IMR-90 (cell line): Measurements from ENCODE around the gene MTA3. TPM values are rescaled to one million over a fixed set of nuclear protein-coding genes. Genes with fewer than 3 reads are reported as not detected.

Experiments used
- ATAC-seq: fragments of 200-7000 bp; cut with Tn5 transposase; 2 replicates; pipeline ENCODE4 v1.9.1; 2020; ENCODE audit warnings: low read depth, mild to moderate bottlenecking, moderate library complexity
- BruUV-seq: library from RNA; stranded (reverse); fragments of 400-500 nt; replicated peaks from 2 replicates; lab custom pipeline; 2021; lab: Mats Ljungman, UMichigan
- CTCF ChIA-PET: fragments of 300-600 bp; formaldehyde crosslinking; extraction: SDS; loops from one replicate; lab custom pipeline; 2021; ENCODE audit warnings: antibody characterized with exemption; lab: Yijun Ruan, JAX
- POLR2A ChIA-PET: fragments of 300-600 bp; sonication (Branson Sonifier 250); formaldehyde crosslinking; loops from one replicate; lab custom pipeline; 2022; ENCODE audit warnings: antibody characterized with exemption; ENCODE audit not compliant: unreplicated experiment; lab: Charles Lee
- DNase-seq: peaks from one replicate; pipeline ENCODE4 v3.0.0; 2013
- H2AFZ ChIP-seq: replicated peaks from 2 replicates; pipeline ENCODE3; 2013; ENCODE audit warnings: low read length, mild to moderate bottlenecking; ENCODE audit not compliant: poor library complexity
- H2AK5ac ChIP-seq: 2 replicates; pipeline ENCODE4 v1.6.1; 2013; ENCODE audit warnings: low read depth, low read length, inconsistent platforms
- H2AK9ac ChIP-seq: replicated peaks from 2 replicates; pipeline ENCODE3; 2013; ENCODE audit warnings: mild to moderate bottlenecking, low read depth, low read length, moderate library complexity; ENCODE audit not compliant: poor library complexity
- H2BK120ac ChIP-seq: 2 replicates; pipeline ENCODE4 v1.6.1; 2013; ENCODE audit warnings: low read depth, low read length, inconsistent platforms
- H2BK15ac ChIP-seq: 3 replicates; pipeline ENCODE4 v1.6.1; 2013; ENCODE audit warnings: low read depth, low read length, inconsistent platforms
- H2BK20ac ChIP-seq: 2 replicates; pipeline ENCODE4 v1.6.1; 2013; ENCODE audit warnings: low read depth, mild to moderate bottlenecking, inconsistent platforms, low read length, moderate library complexity
- H2BK5ac ChIP-seq: 2 replicates; pipeline ENCODE4 v1.6.1; 2013; ENCODE audit warnings: mild to moderate bottlenecking, low read depth, low read length, inconsistent platforms; ENCODE audit not compliant: poor library complexity, severe bottlenecking
- H3K14ac ChIP-seq: replicated peaks from 2 replicates; pipeline ENCODE4 v1.6.1; 2013; ENCODE audit warnings: low read depth, low read length, inconsistent platforms
- H3K18ac ChIP-seq: 2 replicates; pipeline ENCODE4 v1.6.1; 2013; ENCODE audit warnings: low read depth, low read length, control low read depth
- H3K23ac ChIP-seq: 2 replicates; pipeline ENCODE4 v1.6.1; 2013; ENCODE audit warnings: low read depth, low read length, inconsistent platforms
- H3K27ac ChIP-seq: 2 replicates; pipeline ENCODE4 v1.5.1; 2013; ENCODE audit warnings: mild to moderate bottlenecking, control low read depth, low read length; ENCODE audit not compliant: insufficient read depth
- H3K27me3 ChIP-seq: 2 replicates; pipeline ENCODE4 v1.6.1; 2013; ENCODE audit warnings: low read length; ENCODE audit not compliant: control insufficient read depth, insufficient read depth
- H3K36me3 ChIP-seq: 2 replicates; pipeline ENCODE4 v1.6.1; 2013; ENCODE audit warnings: low read length, mixed read lengths; ENCODE audit not compliant: control insufficient read depth, insufficient read depth
- H3K4ac ChIP-seq: 2 replicates; pipeline ENCODE4 v1.6.1; 2013; ENCODE audit warnings: low read depth, low read length, inconsistent platforms
- H3K4me1 ChIP-seq: 2 replicates; pipeline ENCODE4 v1.6.1; 2013; ENCODE audit warnings: low read length, mixed read lengths; ENCODE audit not compliant: control insufficient read depth, insufficient read depth
- H3K4me2 ChIP-seq: 2 replicates; pipeline ENCODE4 v1.6.1; 2013; ENCODE audit warnings: low read depth, mild to moderate bottlenecking, control low read depth, low read length, moderate library complexity
- H3K4me3 ChIP-seq: 2 replicates; pipeline ENCODE4 v1.5.1; 2013; ENCODE audit warnings: low read depth, mild to moderate bottlenecking, control low read depth, low read length, moderate library complexity; ENCODE audit not compliant: insufficient read depth
- H3K56ac ChIP-seq: 2 replicates; pipeline ENCODE4 v1.6.1; 2013; ENCODE audit warnings: low read length, inconsistent platforms; ENCODE audit not compliant: insufficient read depth; ENCODE audit errors: extremely low read depth
- H3K79me1 ChIP-seq, 2 experiments: 2 replicates each; pipeline ENCODE4 v1.6.1; 2013; ENCODE audit warnings: low read length in 2 of 2, inconsistent platforms in 1 of 2, low read depth in 1 of 2
- H3K9ac ChIP-seq: 2 replicates; pipeline ENCODE4 v1.6.1; 2013; ENCODE audit warnings: low read depth, low read length, control low read depth
- H3K9me1 ChIP-seq: 2 replicates; pipeline ENCODE4 v1.6.1; 2013; ENCODE audit warnings: low read length, inconsistent platforms; ENCODE audit not compliant: insufficient read depth
- H3K9me3 ChIP-seq: 2 replicates; pipeline ENCODE4 v1.6.1; 2013; ENCODE audit warnings: low read length; ENCODE audit not compliant: control insufficient read depth, insufficient read depth
- H4K20me1 ChIP-seq: 2 replicates; pipeline ENCODE4 v1.6.1; 2013; ENCODE audit warnings: low read length, inconsistent platforms; ENCODE audit not compliant: insufficient read depth
- H4K5ac ChIP-seq: 2 replicates; pipeline ENCODE4 v1.6.1; 2013; ENCODE audit warnings: mild to moderate bottlenecking, low read depth, low read length, control low read depth
- H4K8ac ChIP-seq, 2 experiments: 2 replicates each; pipeline ENCODE4 v1.6.1; 2013; ENCODE audit warnings: low read depth in 2 of 2, low read length in 2 of 2, control low read depth in 1 of 2, inconsistent platforms in 1 of 2
- H4K91ac ChIP-seq: 2 replicates; pipeline ENCODE4 v1.6.1; 2013; ENCODE audit warnings: low read depth, low read length, inconsistent platforms; ENCODE audit not compliant: insufficient read depth
- BHLHE40 ChIP-seq: fragments of 150-350 bp; IDR thresholded peaks from 2 replicates; pipeline ENCODE4 v1.6.1; 2016; ENCODE audit warnings: mild to moderate bottlenecking, low read depth, low read length
- CHD1 ChIP-seq: IDR thresholded peaks from 2 replicates; pipeline ENCODE4 v1.6.1; 2012; ENCODE audit warnings: low read depth, low read length, improper control_type of control experiment
- CTCF ChIP-seq: conservative IDR thresholded peaks from 2 replicates; pipeline ENCODE4 v1.5.1; 2012; ENCODE audit warnings: mild to moderate bottlenecking, low read depth, low read length, improper control_type of control experiment
- ELK1 ChIP-seq: fragments of 150-350 bp; IDR thresholded peaks from 2 replicates; pipeline ENCODE4 v1.6.1; 2016; ENCODE audit warnings: low read depth, mild to moderate bottlenecking, low read length, moderate library complexity, borderline replicate concordance
- FOS ChIP-seq: fragments of 150-350 bp; IDR thresholded peaks from 2 replicates; pipeline ENCODE4 v1.6.1; 2016; ENCODE audit warnings: low read depth, low read length
- MAFK ChIP-seq: IDR thresholded peaks from 2 replicates; pipeline ENCODE4 v1.6.1; 2012; ENCODE audit warnings: low read depth, low read length, improper control_type of control experiment
- MXI1 ChIP-seq: IDR thresholded peaks from 2 replicates; pipeline ENCODE4 v1.6.1; 2012; ENCODE audit warnings: low read depth, mild to moderate bottlenecking, low read length, moderate library complexity, borderline replicate concordance
- NFE2L2 ChIP-seq: fragments of 150-350 bp; IDR thresholded peaks from 2 replicates; pipeline ENCODE4 v1.6.1; 2016; ENCODE audit warnings: low read depth, mild to moderate bottlenecking, low read length
- RAD21 ChIP-seq: IDR thresholded peaks from 2 replicates; pipeline ENCODE4 v1.6.1; 2012; ENCODE audit warnings: low read length, improper control_type of control experiment
- RCOR1 ChIP-seq: IDR thresholded peaks from 2 replicates; pipeline ENCODE4 v1.6.1; 2012; ENCODE audit warnings: mild to moderate bottlenecking, low read length, improper control_type of control experiment; ENCODE audit not compliant: insufficient replicate concordance
- RFX5 ChIP-seq: IDR thresholded peaks from 2 replicates; pipeline ENCODE4 v1.8.0; 2012; ENCODE audit warnings: low read depth, mild to moderate bottlenecking, low read length, moderate library complexity
- SMC3 ChIP-seq: fragments of 150-350 bp; IDR thresholded peaks from 2 replicates; pipeline ENCODE4 v1.6.1; 2016; ENCODE audit warnings: low read depth, mild to moderate bottlenecking, antibody characterized with exemption, low read length, moderate library complexity
- WGBS, 2 experiments: methylation state at CpG; one replicate each; pipeline versions ENCODE4 v1.1.5 to v1.1.7; 2013; ENCODE audit warnings: missing lambda C conversion rate in 2 of 2; ENCODE audit not compliant: insufficient read length in 1 of 2; ENCODE audit errors: extremely low coverage in 2 of 2; 5-methylcytosine and 5-hydroxymethylcytosine counted together
- dilution Hi-C: fragments of 300-500 bp; cut with HindIII; formaldehyde crosslinking; loops from one replicate; pipeline ENCODE4 v1.14.3; 2018; ENCODE audit warnings: low sequenced_read_pairs; ENCODE audit not compliant: unreplicated experiment
- in situ Hi-C: fragments of 300-500 bp; cut with MboI; formaldehyde crosslinking; loops from 3 replicates; pipeline ENCODE4 v1.14.3; 2019; ENCODE audit warnings: low sequenced_read_pairs, inconsistent platforms, mixed read lengths
- intact Hi-C: fragments of 100-400 bp; cut with micrococcal nuclease; formaldehyde crosslinking; loops from 2 replicates; pipeline ENCODE4 v1.10.0; 2022
- polyA plus RNA-seq, 3 experiments: library from polyadenylated mRNA; depleted of rRNA; stranded (reverse); fragments of >200 nt; gene quantifications; 2 replicates each; pipeline ENCODE4 v1.2.3, GENCODE V29; 2012; ENCODE audit warnings: low replicate concordance in 1 of 3
- total RNA-seq: library from RNA; depleted of rRNA; stranded (reverse); fragments of >200 nt; gene quantifications from 2 replicates; pipeline ENCODE4 v1.2.3, GENCODE V29; 2012

Gene MTA3
- total and polyA plus RNA-seq, 2 of the 4 experiments (the other 2 are of a cell fraction), result 31.9 to 34.3 TPM

GRCh38 chr2:42767080-42767898, 198.9 kb downstream of the MTA3 start (continued):
- TF ChIP-seq CHD1, result no peak

GRCh38 chr2:42767899-42768705, 199.7 kb downstream of the MTA3 start:
- Histone ChIP-seq H3K23ac (no peak overlapping the region), H3K4me2 (no peak overlapping the region), H3K56ac (no peak overlapping the region), H2BK120ac (no peak overlapping the region), H2BK15ac (no peak overlapping the region), H3K36me3 (no peaks in the 10 kb centered on the region), H3K9me1 (no peaks in the 10 kb centered on the region), H3K27me3 (no peaks in the 10 kb centered on the region), H2AK9ac (no peak overlapping the region), H4K8ac (no peak overlapping the region), H2BK20ac (no peak overlapping the region), H3K14ac (no peak overlapping the region), H3K27ac (no peak overlapping the region), H2AK5ac (no peak overlapping the region), H2AFZ (no peak overlapping the region), H3K79me1 (no peaks in the 10 kb centered on the region), H4K91ac (no peak overlapping the region), H4K20me1 (no peaks in the 10 kb centered on the region), H4K5ac (no peak overlapping the region), H3K4me1 (no peaks in the 10 kb centered on the region), H3K4me3 (no peak overlapping the region), H3K9ac (no peak overlapping the region), H3K9me3 (no peaks in the 10 kb centered on the region), H2BK5ac (no peak overlapping the region), H3K18ac (no peak overlapping the region), H3K4ac (no peak overlapping the region)
- CTCF ChIA-PET, result no interaction called here
- BruUV-seq, result no TSS peak
- WGBS, 2 experiments, result 63% methylated on average over 7 of the region's 14 CpGs; no CpG with 5 or more reads in 1 of the 2 experiments
- DNase-seq (no peak), ATAC-seq (peak; percentile 21; the same call in 1 of the 2 replicates)
- intact Hi-C loops (no loop called here), in situ Hi-C loops (no loop called here), dilution Hi-C loops (no loop called here)
- POLR2A ChIA-PET, result no interaction called here
- no peak for TF ChIP-seq SMC3
- TF ChIP-seq BHLHE40, result no peak
- no peak for TF ChIP-seq RFX5
- TF ChIP-seq ELK1, result no peak
- TF ChIP-seq CTCF, result no peak
- TF ChIP-seq MAFK, result no peak
- TF ChIP-seq FOS, result no peak
- TF ChIP-seq MXI1, result no peak
- TF ChIP-seq RAD21, result no peak
- no peak for TF ChIP-seq NFE2L2
- TF ChIP-seq RCOR1, result no peak
